ENCODE data around the gene MDM4.

DNA sequence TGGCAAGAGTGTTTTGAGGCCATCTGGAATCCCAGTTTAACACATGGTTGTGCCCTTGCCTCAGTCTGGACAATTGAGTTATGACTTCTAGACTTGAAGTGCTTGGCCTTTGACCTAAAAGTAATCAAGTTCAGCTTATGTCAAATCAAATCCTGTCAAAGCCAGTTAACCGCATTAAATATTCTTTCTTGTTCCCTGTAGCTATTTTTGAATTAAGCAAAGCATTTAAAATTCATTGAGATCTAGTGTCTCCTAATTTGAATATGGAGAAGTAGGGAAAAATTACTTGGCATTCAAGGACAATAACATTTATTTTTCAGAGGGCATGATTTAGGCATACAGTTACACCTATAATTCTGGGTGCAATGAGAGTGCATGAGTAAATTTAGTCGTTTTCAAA, 32.1 kb downstream of the MDM4 start:
- TF ChIP-seq, protein P1, sequence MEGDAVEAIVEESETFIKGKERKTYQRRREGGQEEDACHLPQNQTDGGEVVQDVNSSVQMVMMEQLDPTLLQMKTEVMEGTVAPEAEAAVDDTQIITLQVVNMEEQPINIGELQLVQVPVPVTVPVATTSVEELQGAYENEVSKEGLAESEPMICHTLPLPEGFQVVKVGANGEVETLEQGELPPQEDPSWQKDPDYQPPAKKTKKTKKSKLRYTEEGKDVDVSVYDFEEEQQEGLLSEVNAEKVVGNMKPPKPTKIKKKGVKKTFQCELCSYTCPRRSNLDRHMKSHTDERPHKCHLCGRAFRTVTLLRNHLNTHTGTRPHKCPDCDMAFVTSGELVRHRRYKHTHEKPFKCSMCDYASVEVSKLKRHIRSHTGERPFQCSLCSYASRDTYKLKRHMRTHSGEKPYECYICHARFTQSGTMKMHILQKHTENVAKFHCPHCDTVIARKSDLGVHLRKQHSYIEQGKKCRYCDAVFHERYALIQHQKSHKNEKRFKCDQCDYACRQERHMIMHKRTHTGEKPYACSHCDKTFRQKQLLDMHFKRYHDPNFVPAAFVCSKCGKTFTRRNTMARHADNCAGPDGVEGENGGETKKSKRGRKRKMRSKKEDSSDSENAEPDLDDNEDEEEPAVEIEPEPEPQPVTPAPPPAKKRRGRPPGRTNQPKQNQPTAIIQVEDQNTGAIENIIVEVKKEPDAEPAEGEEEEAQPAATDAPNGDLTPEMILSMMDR (IDR thresholded peaks at IDR 0.05) = no peak
- no peak for TF ChIP-seq POLR2A (IDR thresholded peaks at IDR 0.05)
- no peak for TF ChIP-seq POLR2AphosphoS5 (IDR thresholded peaks at IDR 0.05)

Measured in prostate gland (tissue), 2 donors.